PC-3 (cell line): ENCODE measurements around the gene ATP6V1E1.

Experiments used
- EZH2phosphoT487 ChIP-seq: fragments of 300-600 bp; sonication (generic); IDR thresholded peaks from 2 replicates; pipeline ENCODE4 v1.6.1; 2018; ENCODE audit warnings: mild to moderate bottlenecking, antibody characterized with exemption, low read length, borderline replicate concordance
- TF ChIP-seq, protein P1 (sequence below): fragments of 300-600 bp; sonication (generic); conservative IDR thresholded peaks from 2 replicates; pipeline ENCODE4 v1.5.1; 2017; ENCODE audit warnings: antibody characterized with exemption, low read depth, mild to moderate bottlenecking, low read length

DNA sequence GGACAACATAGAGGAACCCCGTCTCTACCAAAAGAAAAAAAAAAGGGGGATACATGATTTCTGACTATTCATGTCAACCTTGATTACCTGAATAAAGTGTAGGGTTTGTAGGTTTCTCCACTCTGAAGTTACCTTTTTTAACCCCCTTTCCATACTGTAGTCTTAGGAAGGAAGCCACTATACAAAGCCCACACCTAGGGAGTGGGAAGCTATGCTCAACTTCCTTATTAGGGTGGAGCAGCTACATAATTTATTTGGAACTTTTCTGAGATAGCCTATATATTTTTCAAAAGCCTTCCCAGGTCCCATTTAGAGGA is 582 bp upstream of the ATP6V1E1 start:
- TF ChIP-seq, protein P1, sequence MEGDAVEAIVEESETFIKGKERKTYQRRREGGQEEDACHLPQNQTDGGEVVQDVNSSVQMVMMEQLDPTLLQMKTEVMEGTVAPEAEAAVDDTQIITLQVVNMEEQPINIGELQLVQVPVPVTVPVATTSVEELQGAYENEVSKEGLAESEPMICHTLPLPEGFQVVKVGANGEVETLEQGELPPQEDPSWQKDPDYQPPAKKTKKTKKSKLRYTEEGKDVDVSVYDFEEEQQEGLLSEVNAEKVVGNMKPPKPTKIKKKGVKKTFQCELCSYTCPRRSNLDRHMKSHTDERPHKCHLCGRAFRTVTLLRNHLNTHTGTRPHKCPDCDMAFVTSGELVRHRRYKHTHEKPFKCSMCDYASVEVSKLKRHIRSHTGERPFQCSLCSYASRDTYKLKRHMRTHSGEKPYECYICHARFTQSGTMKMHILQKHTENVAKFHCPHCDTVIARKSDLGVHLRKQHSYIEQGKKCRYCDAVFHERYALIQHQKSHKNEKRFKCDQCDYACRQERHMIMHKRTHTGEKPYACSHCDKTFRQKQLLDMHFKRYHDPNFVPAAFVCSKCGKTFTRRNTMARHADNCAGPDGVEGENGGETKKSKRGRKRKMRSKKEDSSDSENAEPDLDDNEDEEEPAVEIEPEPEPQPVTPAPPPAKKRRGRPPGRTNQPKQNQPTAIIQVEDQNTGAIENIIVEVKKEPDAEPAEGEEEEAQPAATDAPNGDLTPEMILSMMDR: no peak
- TF ChIP-seq EZH2phosphoT487: no peak
